ENCODE data around the gene STXBP2. TPM values are rescaled to one million over a fixed set of nuclear protein-coding genes. Genes with fewer than 3 reads are reported as not detected.

The STXBP2 gene
- total RNA-seq, 1 experiment from 2014 or later: 92.5 TPM

GRCh38 chr19:7619671-7620441 is 17.1 kb upstream of the STXBP2 start:
- Mint-ChIP-seq H3K4me1 (no peaks in the 10 kb centered on the region), H3K27me3 (ENCODE audit: low read depth) (no peaks in the 10 kb centered on the region), H3K4me3 (peak overlapping the region in 1 of 2 experiments; percentile 48; a peak in 1 of 5 replicates), H3K9me3 (no peaks in the 10 kb centered on the region), H3K36me3 (ENCODE audit: insufficient read depth in 1 of 3, low read depth in 3 of 3) (peaks cover 28 to 51% (median 48%) of the 10 kb centered on the region in 3 experiments), H3K27ac (0 out of 7 replicates have a peak overlapping the region, but pooled peaks of 1 of the 3 experiments have one; percentile 35)
- WGBS (ENCODE audit: extremely low coverage, insufficient read length, low lambda C conversion rate): no CpG with 5 or more reads among the region's 48 CpGs
- Histone ChIP-seq H3K79me2 (ENCODE audit: insufficient read depth, low read length) (no peaks in the 10 kb centered on the region), H3K9ac (ENCODE audit: extremely low read depth, insufficient read length, low read length) (no peak overlapping the region), H2BK20ac (ENCODE audit: low read depth, low read length, poor library complexity, severe bottlenecking) (no peak overlapping the region), H3K27ac (ENCODE audit: insufficient read length, low read depth, low read length) (no peak overlapping the region), H4K20me1 (ENCODE audit: control insufficient read depth, insufficient read depth, insufficient read length) (no peaks in the 10 kb centered on the region), H3K18ac (ENCODE audit: insufficient read length, low read depth, low read length) (no peak overlapping the region), H3K4me2 (ENCODE audit: insufficient read depth, insufficient read length, low read length) (no peak overlapping the region), H2BK5ac (ENCODE audit: insufficient read length, low read length) (no peak overlapping the region), H2BK15ac (ENCODE audit: low read depth, low read length) (no peak overlapping the region), H3K4me1 (ENCODE audit: insufficient read depth, low read length) (no peaks in the 10 kb centered on the region), H3K23ac (ENCODE audit: insufficient read length, low read depth, low read length) (no peak overlapping the region), H3K79me1 (ENCODE audit: insufficient read depth, low read depth, low read length, poor library complexity, severe bottlenecking) (no peaks in the 10 kb centered on the region), H4K8ac (replicated peaks; ENCODE audit: insufficient read length, low read depth, low read length) (no peak overlapping the region), H4K91ac (ENCODE audit: insufficient read length, low read depth, low read length) (no peak overlapping the region), H3K9me3 (ENCODE audit: control insufficient read depth, low read depth, low read length) (no peaks in the 10 kb centered on the region), H3K23me2 (ENCODE audit: insufficient read length, low read depth, low read length, poor library complexity, severe bottlenecking) (no peaks in the 10 kb centered on the region), H2BK12ac (ENCODE audit: insufficient read length, low read depth, low read length) (no peak overlapping the region), H2BK120ac (ENCODE audit: low read depth, low read length, poor library complexity, severe bottlenecking) (no peak overlapping the region), H3K56ac (ENCODE audit: insufficient read length, low read depth, low read length) (no peak overlapping the region), H2AFZ (ENCODE audit: low read length) (no peak overlapping the region), H4K5ac (ENCODE audit: insufficient read length, low read depth, low read length) (no peak overlapping the region), H3K27me3 (ENCODE audit: insufficient read depth, low read length) (peaks cover 2% of the 10 kb centered on the region; the same call in 1 of the 2 replicates), H3K14ac (ENCODE audit: insufficient read depth, low read length) (no peak overlapping the region), H2AK5ac (ENCODE audit: insufficient read length, low read length) (no peak overlapping the region), H3T11ph (ENCODE audit: low read length) (no peak overlapping the region), H3K4ac (ENCODE audit: low read depth, low read length) (no peak overlapping the region)
- no peak for DNase-seq
- TF ChIP-seq CTCF (conservative IDR thresholded peaks at IDR 0.05): no peak
